CD14-positive monocyte (primary cell): ENCODE results near the gene ECEL1. TPM values are rescaled to one million over a fixed set of nuclear protein-coding genes. Genes with fewer than 3 reads are reported as not detected.

Experiments used
- DNase-seq, 3 donors: peaks; one replicate each; pipeline ENCODE4 v3.0.0-alpha.2; 2011 to 2022
- H2AFZ ChIP-seq: 2 replicates; pipeline ENCODE4 v1.6.0; 2012; ENCODE audit warnings: mild to moderate bottlenecking, low read depth, low read length, inconsistent platforms; ENCODE audit not compliant: insufficient read depth, poor library complexity, severe bottlenecking
- H3K27ac ChIP-seq, 2 donors: 1 replicate in 1 of 2; 2 replicates in 1 of 2; pipeline ENCODE4 v1.5.1; 2012 to 2013; ENCODE audit warnings: low read length in 2 of 2, control low read depth in 1 of 2, inconsistent platforms in 1 of 2, low read depth in 1 of 2, mild to moderate bottlenecking in 1 of 2
- H3K27me3 ChIP-seq, 2 donors: one replicate each; pipeline versions ENCODE4 v1.6.0 to v1.6.1; 2011 to 2013; ENCODE audit warnings: low read length in 2 of 2; ENCODE audit not compliant: control insufficient read depth in 2 of 2, insufficient read depth in 2 of 2
- H3K36me3 ChIP-seq, 2 donors: replicated peaks in 1 of 2; 1 replicate in 1 of 2; 2 replicates in 1 of 2; pipeline versions ENCODE4 v1.5.1 to v1.6.1; 2012 to 2013; ENCODE audit warnings: low read length in 2 of 2, control low read depth in 1 of 2, inconsistent platforms in 1 of 2, mild to moderate bottlenecking in 1 of 2; ENCODE audit not compliant: insufficient read depth in 2 of 2, control insufficient read depth in 1 of 2
- H3K4me1 ChIP-seq, 2 donors: 1 replicate in 1 of 2; 2 replicates in 1 of 2; pipeline versions ENCODE4 v1.5.1 to v1.6.1; 2012 to 2013; ENCODE audit warnings: low read length in 2 of 2, control low read depth in 1 of 2, inconsistent platforms in 1 of 2, mild to moderate bottlenecking in 1 of 2, moderate library complexity in 1 of 2; ENCODE audit not compliant: insufficient read depth in 2 of 2, control insufficient read depth in 1 of 2
- H3K4me2 ChIP-seq: replicated peaks from 2 replicates; pipeline ENCODE3; 2012; ENCODE audit warnings: low read length, moderate library complexity, mild to moderate bottlenecking; ENCODE audit not compliant: poor library complexity, severe bottlenecking; ENCODE audit errors: extremely low read depth
- H3K4me3 ChIP-seq, 3 experiments: fragments of 200-600 bp in 1 of 3; sonication (generic) in 1 of 3; replicated peaks in 1 of 3; 1 replicate in 2 of 3; 2 replicates in 1 of 3; pipeline ENCODE4 v1.5.1; 2011 to 2013; ENCODE audit warnings: low read length in 3 of 3, mild to moderate bottlenecking in 3 of 3, control low read depth in 2 of 3, low read depth in 2 of 3, inconsistent platforms in 1 of 3, moderate library complexity in 1 of 3
- H3K79me2 ChIP-seq: 2 replicates; pipeline ENCODE4 v1.6.0; 2012; ENCODE audit warnings: mild to moderate bottlenecking, control low read depth, inconsistent platforms, low read length, moderate library complexity; ENCODE audit not compliant: insufficient read depth
- H3K9ac ChIP-seq: 2 replicates; pipeline ENCODE4 v1.6.0; 2017; ENCODE audit warnings: low read length, mild to moderate bottlenecking; ENCODE audit not compliant: insufficient read depth, poor library complexity, severe bottlenecking
- H3K9me3 ChIP-seq, 2 donors: replicated peaks in 1 of 2; 1 replicate in 1 of 2; 2 replicates in 1 of 2; pipeline versions ENCODE4 v1.5.1 to v1.6.1; 2012 to 2013; ENCODE audit warnings: low read length in 2 of 2, control low read depth in 1 of 2; ENCODE audit not compliant: control insufficient read depth in 1 of 2, insufficient read depth in 1 of 2
- H4K20me1 ChIP-seq: 2 replicates; pipeline ENCODE4 v1.6.0; 2012; ENCODE audit warnings: mild to moderate bottlenecking, low read length, control low read depth, moderate library complexity; ENCODE audit not compliant: insufficient read depth
- H3K27ac Mint-ChIP-seq, 7 donors: one replicate each; pipeline ENCODE4 v1.8.0; 2020; ENCODE audit warnings: mild to moderate bottlenecking in 7 of 7, mixed read lengths in 7 of 7, moderate library complexity in 6 of 7, inconsistent platforms in 2 of 7
- H3K27me3 Mint-ChIP-seq, 3 donors: one replicate each; pipeline ENCODE4 v1.8.0; 2021 to 2022; ENCODE audit warnings: low read depth in 3 of 3, mild to moderate bottlenecking in 3 of 3, mixed read lengths in 3 of 3, moderate library complexity in 3 of 3, inconsistent platforms in 1 of 3
- H3K36me3 Mint-ChIP-seq, 2 donors: one replicate each; pipeline ENCODE4 v1.8.0; 2020; ENCODE audit warnings: mixed read lengths in 2 of 2, inconsistent platforms in 1 of 2, mild to moderate bottlenecking in 1 of 2
- H3K4me1 Mint-ChIP-seq: one replicate; pipeline ENCODE4 v1.8.0; 2020; ENCODE audit warnings: mild to moderate bottlenecking, mixed read lengths
- H3K4me3 Mint-ChIP-seq, 2 donors: one replicate each; pipeline ENCODE4 v1.8.0; 2020; ENCODE audit warnings: mild to moderate bottlenecking in 2 of 2, mixed read lengths in 2 of 2, moderate library complexity in 1 of 2
- H3K9me3 Mint-ChIP-seq, 7 donors: one replicate each; pipeline ENCODE4 v1.8.0; 2020 to 2022; ENCODE audit warnings: mixed read lengths in 7 of 7, mild to moderate bottlenecking in 6 of 7, moderate library complexity in 6 of 7, inconsistent platforms in 2 of 7
- CTCF ChIP-seq: fragments of 200-600 bp; IDR thresholded peaks from one replicate; pipeline ENCODE4 v1.8.0; 2022; ENCODE audit warnings: antibody characterized with exemption, mild to moderate bottlenecking
- WGBS: methylation state at CpG from one replicate; pipeline ENCODE4 v1.1.5; 2013; ENCODE audit warnings: missing lambda C conversion rate; ENCODE audit not compliant: insufficient coverage; 5-methylcytosine and 5-hydroxymethylcytosine counted together
- intact Hi-C, 2 donors: fragments of 100-400 bp; cut with micrococcal nuclease; formaldehyde crosslinking; loops; one replicate each; pipeline versions ENCODE4 v1.15.0 to v1.15.1; 2023
- polyA plus RNA-seq, 3 donors: library from polyadenylated mRNA; depleted of rRNA in 1 of 3; unstranded in 2 of 3; stranded (reverse) in 1 of 3; fragments of 300-500 nt in 2 of 3; fragments of >200 nt in 1 of 3; fragmentation: Illumina TruSeq in 2 of 3; gene quantifications; 1 replicate in 2 of 3; 2 replicates in 1 of 3; pipeline ENCODE4 v1.2.3, GENCODE V29; 2012 to 2021

The ECEL1 gene
- polyA plus RNA-seq, 3 donors = not detected

GRCh38 chr2:232458051-232458660, 29.5 kb downstream of the ECEL1 start:
- no peak overlapping the region for H2AFZ ChIP-seq
- H3K4me1 Mint-ChIP-seq = no peaks in the 10 kb centered on the region
- H4K20me1 ChIP-seq = no peaks in the 10 kb centered on the region
- H3K4me3 Mint-ChIP-seq = no peak overlapping the region
- no peaks in the 10 kb centered on the region for H3K36me3 Mint-ChIP-seq
- H3K4me1 ChIP-seq = no peaks in the 10 kb centered on the region
- no peaks in the 10 kb centered on the region for H3K79me2 ChIP-seq
- H3K9me3 ChIP-seq = no peaks in the 10 kb centered on the region
- intact Hi-C loops = no loop called here
- no peak overlapping the region for H3K27ac ChIP-seq
- no peak for DNase-seq
- no peaks in the 10 kb centered on the region for H3K36me3 ChIP-seq
- 89% methylated on average over 16 of the region's 25 CpGs for WGBS
- peaks cover 0 to 9% of the 10 kb centered on the region in 2 donors for H3K27me3 ChIP-seq
- H3K4me3 ChIP-seq = no peak overlapping the region
- no peak overlapping the region for H3K4me2 ChIP-seq
- no peak overlapping the region for H3K27ac Mint-ChIP-seq
- H3K9ac ChIP-seq = no peak overlapping the region
- no peak for TF ChIP-seq CTCF
- H3K27me3 Mint-ChIP-seq = peaks cover 19 to 40% (median 23%) of the 10 kb centered on the region in 3 donors
- peaks cover 0 to 5% (median 0%) of the 10 kb centered on the region in 7 donors for H3K9me3 Mint-ChIP-seq

- H3K9me3 Mint-ChIP-seq = peaks cover 0 to 5% (median 0%) of the 10 kb centered on the region in 7 donors
Measured at GRCh38 chr2:232457121-232458011, 30.3 kb downstream of the ECEL1 start.

More at GRCh38 chr2:232457121-232458011, 30.3 kb downstream of the ECEL1 start:
- no peaks in the 10 kb centered on the region for H4K20me1 ChIP-seq
- H3K4me3 ChIP-seq = no peak overlapping the region
- H2AFZ ChIP-seq = no peak overlapping the region
- TF ChIP-seq CTCF = no peak
- no peaks in the 10 kb centered on the region for H3K4me1 ChIP-seq
- H3K9ac ChIP-seq = no peak overlapping the region
- no peaks in the 10 kb centered on the region for H3K79me2 ChIP-seq
- intact Hi-C loops = no loop called here
- peaks cover 0 to 9% of the 10 kb centered on the region in 2 donors for H3K27me3 ChIP-seq
- no peak overlapping the region for H3K4me3 Mint-ChIP-seq
- H3K36me3 ChIP-seq = no peaks in the 10 kb centered on the region
- H3K9me3 ChIP-seq = no peaks in the 10 kb centered on the region
- WGBS = 90% methylated on average over 14 of the region's 21 CpGs
- DNase-seq = no peak
- H3K4me1 Mint-ChIP-seq = no peaks in the 10 kb centered on the region
- H3K27ac Mint-ChIP-seq = no peak overlapping the region
- H3K4me2 ChIP-seq = no peak overlapping the region
- no peak overlapping the region for H3K27ac ChIP-seq
- peaks cover 21 to 37% (median 23%) of the 10 kb centered on the region in 3 donors for H3K27me3 Mint-ChIP-seq
- H3K36me3 Mint-ChIP-seq = no peaks in the 10 kb centered on the region
